ENCODE results near the gene MVP. TPM values are rescaled to one million over a fixed set of nuclear protein-coding genes. Genes with fewer than 3 reads are reported as not detected.
"Not testable (repeated sequence)": the region's sequence is repeated elsewhere in the genome, so short reads cannot be mapped to it uniquely, and the experiment has no call there.

MVP gene
- total RNA-seq, 1 donor from 2014 or later, result 111 TPM

DNA sequence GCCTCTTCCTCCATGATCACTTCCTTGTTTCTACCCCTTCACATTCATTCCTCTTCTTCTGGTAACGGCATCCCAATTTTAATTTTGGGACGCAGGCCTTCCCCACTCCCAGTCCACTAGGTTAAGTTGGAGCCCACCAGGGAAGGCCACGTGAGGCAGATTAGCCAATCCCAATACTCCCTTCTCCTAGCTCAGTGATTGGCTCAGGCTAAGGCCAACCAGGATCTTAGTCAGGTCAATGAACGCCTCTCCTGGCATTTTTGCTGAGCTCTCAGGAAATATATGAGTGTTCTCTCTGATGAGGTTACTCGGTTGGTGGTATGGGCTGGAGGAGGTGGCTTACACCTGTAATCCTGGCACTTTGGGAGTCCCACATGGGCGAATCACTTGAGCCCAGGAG lies 63.7 kb downstream of the MVP start:
- no peaks in the 10 kb centered on the region for H3K27me3 ChIP-seq
- no peak for DNase-seq (ENCODE audit: extremely low spot score in 2 of 2)
- H3K36me3 ChIP-seq, result no peaks in the 10 kb centered on the region
- intact Hi-C loops (cut with DNase I), result no loop called here
- H3K4me1 ChIP-seq, result no peaks in the 10 kb centered on the region
- H3K27ac ChIP-seq, result no peak overlapping the region
- TF ChIP-seq POLR2AphosphoS5 (IDR thresholded peaks at IDR 0.05; ENCODE audit: insufficient read depth in 1 of 2, low read depth in 1 of 2) (no peak), POLR2A (IDR thresholded peaks at IDR 0.05) (no peak)
- TF ChIP-seq, protein P1, sequence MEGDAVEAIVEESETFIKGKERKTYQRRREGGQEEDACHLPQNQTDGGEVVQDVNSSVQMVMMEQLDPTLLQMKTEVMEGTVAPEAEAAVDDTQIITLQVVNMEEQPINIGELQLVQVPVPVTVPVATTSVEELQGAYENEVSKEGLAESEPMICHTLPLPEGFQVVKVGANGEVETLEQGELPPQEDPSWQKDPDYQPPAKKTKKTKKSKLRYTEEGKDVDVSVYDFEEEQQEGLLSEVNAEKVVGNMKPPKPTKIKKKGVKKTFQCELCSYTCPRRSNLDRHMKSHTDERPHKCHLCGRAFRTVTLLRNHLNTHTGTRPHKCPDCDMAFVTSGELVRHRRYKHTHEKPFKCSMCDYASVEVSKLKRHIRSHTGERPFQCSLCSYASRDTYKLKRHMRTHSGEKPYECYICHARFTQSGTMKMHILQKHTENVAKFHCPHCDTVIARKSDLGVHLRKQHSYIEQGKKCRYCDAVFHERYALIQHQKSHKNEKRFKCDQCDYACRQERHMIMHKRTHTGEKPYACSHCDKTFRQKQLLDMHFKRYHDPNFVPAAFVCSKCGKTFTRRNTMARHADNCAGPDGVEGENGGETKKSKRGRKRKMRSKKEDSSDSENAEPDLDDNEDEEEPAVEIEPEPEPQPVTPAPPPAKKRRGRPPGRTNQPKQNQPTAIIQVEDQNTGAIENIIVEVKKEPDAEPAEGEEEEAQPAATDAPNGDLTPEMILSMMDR (IDR thresholded peaks at IDR 0.05), result no peak
- H3K9me3 ChIP-seq, result no peaks in the 10 kb centered on the region
- H3K4me3 ChIP-seq, result no peak overlapping the region

GRCh38 chr16:29889372-29889771 lies 69.1 kb downstream of the MVP start:
- H3K4me1 ChIP-seq; H3K27ac ChIP-seq; H3K27me3 ChIP-seq; H3K36me3 ChIP-seq; H3K4me3 ChIP-seq; intact Hi-C loops (cut with DNase I); H3K9me3 ChIP-seq; DNase-seq (ENCODE audit: extremely low spot score in 2 of 2): not testable (repeated sequence)

DNA sequence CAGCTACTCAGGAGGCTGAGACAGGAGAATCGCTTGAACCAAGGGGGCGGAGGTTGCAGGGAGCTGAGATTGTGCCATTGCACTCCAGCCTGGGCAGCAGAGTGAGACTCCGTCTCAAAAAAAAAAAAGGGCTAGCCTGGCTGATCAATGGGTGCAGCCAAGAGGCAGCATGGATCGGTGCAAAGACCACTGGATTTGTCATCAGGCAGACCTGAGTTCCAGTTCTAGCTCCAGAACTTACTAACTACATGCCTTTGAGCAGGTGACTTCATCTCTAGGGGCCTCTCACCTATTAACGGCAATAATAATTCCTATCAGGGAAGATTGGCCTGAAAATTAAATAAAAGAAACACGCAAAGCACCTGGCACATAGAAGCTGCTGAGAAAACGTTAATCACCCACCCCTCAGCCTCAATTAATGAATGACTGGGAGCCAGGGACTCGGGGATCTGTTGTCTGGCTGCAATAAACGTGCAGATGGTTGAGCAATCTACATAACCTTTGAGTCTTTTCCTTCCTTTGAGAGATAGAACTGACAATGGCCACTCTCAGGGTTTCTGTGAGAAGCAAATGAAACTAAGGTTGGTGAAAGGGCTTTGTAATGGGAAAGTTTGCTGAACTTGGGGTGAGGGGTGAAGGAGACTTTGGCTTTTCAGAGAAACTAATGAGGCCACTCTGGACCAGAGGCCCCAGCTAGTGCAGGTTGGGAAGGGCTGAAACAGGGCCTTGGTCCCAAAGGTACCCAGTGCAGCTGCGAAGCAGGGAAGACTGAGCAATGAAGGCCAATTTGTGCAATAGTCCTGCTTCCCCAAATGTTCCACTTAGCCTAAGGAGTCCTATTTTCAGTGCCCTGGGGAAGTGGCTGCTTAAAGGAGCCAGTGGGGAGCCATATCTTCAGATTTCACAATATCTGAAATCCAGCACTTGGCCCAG lies 71.5 kb downstream of the MVP start:
- intact Hi-C loops (cut with DNase I), result no loop called here
- Histone ChIP-seq H3K27ac (no peak overlapping the region), H3K4me3 (no peak overlapping the region), H3K36me3 (no peaks in the 10 kb centered on the region), H3K9me3 (no peaks in the 10 kb centered on the region), H3K4me1 (no peaks in the 10 kb centered on the region), H3K27me3 (no peaks in the 10 kb centered on the region)
- no peak for DNase-seq (ENCODE audit: extremely low spot score in 2 of 2)
- TF ChIP-seq, protein P1 (IDR thresholded peaks at IDR 0.05), result no peak
- TF ChIP-seq POLR2AphosphoS5 (IDR thresholded peaks at IDR 0.05; ENCODE audit: insufficient read depth in 1 of 2, low read depth in 1 of 2) (no peak), POLR2A (IDR thresholded peaks at IDR 0.05) (no peak)

- intact Hi-C loops (cut with DNase I), result no loop called here
- no peak for DNase-seq (ENCODE audit: extremely low spot score in 2 of 2)
- Histone ChIP-seq H3K27ac (no peak overlapping the region), H3K36me3 (no peaks in the 10 kb centered on the region), H3K27me3 (no peaks in the 10 kb centered on the region), H3K4me1 (no peaks in the 10 kb centered on the region), H3K4me3 (no peak overlapping the region), H3K9me3 (no peaks in the 10 kb centered on the region)
- TF ChIP-seq, protein P1 (IDR thresholded peaks at IDR 0.05), result no peak
- no peak for TF ChIP-seq POLR2AphosphoS5 (IDR thresholded peaks at IDR 0.05; ENCODE audit: insufficient read depth in 1 of 2, low read depth in 1 of 2)
- no peak for TF ChIP-seq POLR2A (IDR thresholded peaks at IDR 0.05)
These were observed 72.2 kb downstream of the MVP start for GRCh38 chr16:29892458-29892813.

DNA sequence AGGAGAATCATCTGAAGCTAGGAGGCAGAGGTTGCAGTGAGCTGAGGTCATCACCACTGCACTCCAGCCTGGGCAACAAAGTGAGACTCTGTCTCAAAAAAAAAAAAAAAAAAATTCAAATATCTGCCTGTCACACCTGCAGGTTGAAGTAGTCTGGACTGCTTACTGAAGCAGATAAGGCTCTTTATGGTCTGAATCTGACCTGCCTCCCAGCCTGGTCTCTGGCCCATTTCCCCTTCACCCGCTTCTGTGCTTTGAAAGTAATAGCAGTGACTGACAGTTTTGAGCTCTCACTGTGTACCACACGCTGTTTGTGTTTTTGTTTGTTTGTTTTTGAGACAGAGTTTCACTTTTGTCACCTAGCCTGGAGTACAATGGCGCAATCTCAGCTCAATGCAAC lies 73.3 kb downstream of the MVP start:
- DNase-seq (ENCODE audit: extremely low spot score in 2 of 2), result no peak
- intact Hi-C loops (cut with DNase I), result no loop called here
- no peak overlapping the region for H3K4me3 ChIP-seq
- TF ChIP-seq, protein P1 (IDR thresholded peaks at IDR 0.05), result no peak
- TF ChIP-seq POLR2A (IDR thresholded peaks at IDR 0.05) (no peak), POLR2AphosphoS5 (IDR thresholded peaks at IDR 0.05; ENCODE audit: insufficient read depth in 1 of 2, low read depth in 1 of 2) (no peak)
- H3K27ac ChIP-seq, result no peak overlapping the region
- H3K9me3 ChIP-seq, result no peaks in the 10 kb centered on the region
- peaks cover 3% of the 10 kb centered on the region for H3K27me3 ChIP-seq
- no peaks in the 10 kb centered on the region for H3K36me3 ChIP-seq
- H3K4me1 ChIP-seq, result no peaks in the 10 kb centered on the region
